ENCODE results near the gene RASA4B. TPM values are rescaled to one million over a fixed set of nuclear protein-coding genes. Genes with fewer than 3 reads are reported as not detected.
A peak's percentile ranks its signal among the peaks of the same experiment; 100 is the strongest.
"Not testable (repeated sequence)": the region's sequence is repeated elsewhere in the genome, so short reads cannot be mapped to it uniquely, and the experiment has no call there.

Gene RASA4B
- total RNA-seq (10 to 100 TPM; 16.7 to 50.5 (median 22.7) TPM), polyA plus RNA-seq (10 to 100 TPM; 18.5 to 42.2 (median 24.6) TPM)
- long read RNA-seq, donor 1, partial matches to known transcripts = 0 of 2 reads
- long read RNA-seq, donor 1, other reads (novel, unspliced or antisense) = 0 of 2 reads
- long read RNA-seq, donor 2, partial matches to known transcripts = 0 of 2 reads
- long read RNA-seq, donor 2, other reads (novel, unspliced or antisense) = 0 of 2 reads

DNA sequence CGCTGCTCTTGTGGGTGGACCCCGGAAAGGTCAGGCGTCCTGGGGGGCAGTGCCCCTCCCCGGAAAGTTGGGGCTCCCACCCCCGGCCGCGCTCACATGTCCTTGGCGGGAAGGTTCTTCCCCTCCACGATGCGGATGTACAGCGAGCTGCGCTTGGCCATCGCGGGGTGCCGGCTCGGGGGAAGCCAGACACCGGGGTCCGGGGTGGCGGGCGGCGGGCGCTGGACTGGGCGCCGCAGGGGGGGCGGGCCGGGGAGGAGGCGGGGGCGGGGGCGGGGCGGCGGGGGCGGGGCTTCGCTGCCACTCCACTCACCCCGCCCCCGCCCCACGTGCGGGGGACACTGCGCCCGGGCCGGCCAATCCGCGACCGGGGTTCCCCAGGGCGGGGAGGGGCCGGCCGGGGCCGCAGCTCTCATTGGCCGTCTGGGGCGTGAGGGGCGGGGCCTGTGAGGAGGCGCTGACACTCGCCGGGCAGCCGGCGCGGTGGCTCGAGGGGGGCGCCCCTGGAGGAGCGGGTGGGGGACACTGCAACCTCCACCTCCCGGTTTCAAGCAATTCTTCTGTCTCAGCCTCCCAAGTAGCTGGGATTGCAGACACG is at the start of gene RASA4B:
RASA4B (minus strand) TSS at position 228 of the 598 bp plus-strand sequence; CDS start at position 161, 67 bp downstream.
- peak within 1 kb of the TSS in 4 of 8 donors; percentile 24 to 56 (median 28) for H3K4me3 ChIP-seq
- intact Hi-C loops (cut with DNase I; ENCODE audit: low total_unique reads) = not testable (repeated sequence)

DNA sequence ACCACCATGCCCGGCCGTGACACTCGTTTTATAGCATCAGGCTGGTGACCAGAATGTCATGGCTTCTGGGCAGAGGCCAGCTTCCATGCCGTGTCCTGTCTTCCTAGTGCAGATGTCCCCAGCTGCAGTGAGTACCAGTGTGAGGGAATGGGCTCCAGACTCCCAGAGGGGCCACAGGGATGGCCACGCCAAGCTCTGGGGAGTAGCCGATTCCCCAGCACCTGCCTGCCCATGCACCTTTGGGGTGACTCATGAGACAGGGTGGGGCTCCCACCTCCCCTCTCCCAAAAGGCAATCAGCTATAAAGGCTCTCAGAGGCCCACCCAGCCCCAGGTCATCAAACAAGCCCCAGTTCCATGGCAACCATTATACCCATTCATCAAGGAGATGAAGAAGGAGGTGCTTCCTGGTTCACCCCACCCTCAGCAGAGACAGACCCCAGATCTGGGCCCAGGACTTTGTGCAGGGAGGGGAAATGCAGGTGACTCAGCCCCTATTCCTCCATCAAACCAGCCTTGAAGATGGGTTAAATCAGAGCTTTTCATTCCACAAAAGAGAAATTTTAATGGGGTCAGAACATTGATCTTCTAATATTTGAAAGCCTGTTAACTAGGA is 33.3 kb upstream of the RASA4B start, which contains the start of gene SPDYE2:
SPDYE2 (plus strand) TSS at position 419 of the 615 bp plus-strand sequence. CDS start 2,030 bp downstream, outside the sequence.
- H3K27me3 ChIP-seq (replicated peaks in 1 of 7); DNase-seq; H3K27ac ChIP-seq; H3K4me3 ChIP-seq; H3K36me3 ChIP-seq; H3K4me1 ChIP-seq; H3K9me3 ChIP-seq; intact Hi-C loops (cut with DNase I; ENCODE audit: low total_unique reads): not testable (repeated sequence)
- WGBS, 5 donors = no CpG with 5 or more reads among the region's 6 CpGs

More for the DNA sequence above, at the start of gene RASA4B:
- 1 to 5% (median 1%) methylated on average over 7 to 25 of the region's 61 CpGs; no CpG with 5 or more reads in 2 of the 5 donors for WGBS, 5 donors
- DNase-seq = peak; percentile 54
- H3K27ac ChIP-seq; H3K9me3 ChIP-seq; H3K36me3 ChIP-seq; H3K4me1 ChIP-seq; H3K27me3 ChIP-seq (replicated peaks in 1 of 7): not testable (repeated sequence)

DNA sequence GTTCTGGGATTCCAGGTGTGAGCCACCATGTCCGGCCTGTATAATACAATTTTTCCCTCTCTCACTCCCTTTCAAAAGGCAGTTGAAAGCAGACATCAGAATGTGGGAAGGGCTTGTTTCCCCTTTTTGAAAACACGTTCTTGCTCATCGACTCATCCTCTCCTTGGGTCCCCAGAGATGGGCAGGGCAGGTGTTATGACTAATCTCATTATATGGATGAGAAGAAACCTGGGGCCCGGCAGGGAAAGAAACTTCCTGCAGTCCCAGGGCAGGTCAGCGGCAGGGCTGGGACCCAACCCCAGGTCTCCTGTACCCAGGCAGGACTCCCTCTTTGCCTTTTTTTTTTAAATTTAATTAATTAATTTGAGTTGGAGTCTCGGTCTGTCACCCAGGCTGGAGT is 28.8 kb upstream of the RASA4B start:
- DNase-seq; H3K36me3 ChIP-seq; H3K27me3 ChIP-seq (replicated peaks in 1 of 7); H3K9me3 ChIP-seq; H3K4me1 ChIP-seq; H3K4me3 ChIP-seq; intact Hi-C loops (cut with DNase I; ENCODE audit: low total_unique reads); H3K27ac ChIP-seq: not testable (repeated sequence)
- 67 to 86% (median 82%) methylated on average over 1 to 2 of the region's 6 CpGs; no CpG with 5 or more reads in 1 of the 5 donors for WGBS, 5 donors

DNA sequence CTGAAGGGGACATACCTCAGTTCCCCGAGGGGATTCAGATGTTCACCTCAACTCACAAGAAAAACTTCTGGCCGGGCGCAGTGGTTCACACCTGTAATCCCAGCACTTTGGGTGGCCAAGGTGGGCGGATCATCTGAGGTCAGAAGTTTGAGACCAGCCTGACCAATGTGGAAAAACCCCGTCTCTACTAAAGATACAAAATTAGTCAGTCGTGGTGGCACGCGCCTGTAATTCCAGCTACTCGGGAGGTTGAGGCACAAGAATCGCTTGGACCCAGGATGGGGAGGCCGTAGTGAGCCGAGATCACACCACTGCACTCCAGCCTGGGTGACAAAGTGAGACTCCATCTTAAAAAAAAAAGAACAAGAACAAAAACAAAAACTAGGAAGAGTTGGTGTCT is 27.7 kb upstream of the RASA4B start:
- intact Hi-C loops (cut with DNase I; ENCODE audit: low total_unique reads); DNase-seq; H3K4me3 ChIP-seq; H3K9me3 ChIP-seq; H3K4me1 ChIP-seq; H3K36me3 ChIP-seq; H3K27me3 ChIP-seq (replicated peaks in 1 of 7); H3K27ac ChIP-seq: not testable (repeated sequence)
- WGBS, 5 donors = 80 to 87% (median 85%) methylated on average over 6 to 9 of the region's 12 CpGs; no CpG with 5 or more reads in 2 of the 5 donors

DNA sequence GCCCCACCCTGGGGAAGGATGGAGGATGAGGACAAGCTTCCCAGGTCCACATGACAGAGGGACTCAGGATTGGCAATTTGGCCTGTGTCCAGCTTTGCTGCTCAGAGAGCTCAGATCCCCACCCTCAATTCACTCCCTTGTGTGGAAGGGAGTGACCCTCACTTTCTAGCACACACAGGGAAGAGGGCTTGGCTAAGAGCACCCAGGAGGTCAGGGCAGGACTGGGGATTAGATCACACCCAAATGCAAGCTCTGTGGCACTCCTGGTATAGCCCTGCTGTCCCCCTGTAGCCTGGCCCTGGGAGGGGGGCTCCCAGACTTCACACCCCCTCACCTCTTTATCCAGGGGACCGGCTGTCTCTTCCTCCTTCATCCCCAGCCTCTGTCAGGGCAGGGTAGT is 26.8 kb upstream of the RASA4B start:
- no CpG with 5 or more reads among the region's 1 CpG for WGBS, 5 donors
- intact Hi-C loops (cut with DNase I; ENCODE audit: low total_unique reads) = not testable (repeated sequence)

DNA sequence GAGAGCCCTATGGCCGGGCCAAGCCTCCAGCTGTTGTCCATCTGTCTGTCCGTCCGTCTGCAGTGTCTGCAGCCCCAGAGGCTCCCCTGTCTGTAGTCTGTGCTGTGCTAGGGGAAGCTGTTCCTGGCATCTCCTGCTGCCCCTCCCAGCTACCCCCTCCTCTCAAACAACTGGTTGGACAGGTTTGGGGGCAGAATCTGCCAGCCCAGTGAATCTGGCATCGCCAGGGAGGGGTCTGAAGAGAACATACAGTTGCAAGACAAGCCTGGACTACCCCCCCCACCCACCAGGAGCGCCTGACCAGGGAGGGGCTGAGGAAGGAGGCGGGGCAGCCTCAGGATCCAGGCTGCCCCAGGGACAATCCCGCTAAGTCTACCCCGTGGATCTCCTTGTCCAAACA is 26.0 kb upstream of the RASA4B start, which contains the start of gene UPK3BL2:
UPK3BL2 (minus strand) TSS at position 101 of the 400 bp plus-strand sequence; CDS start at position 41, 60 bp downstream.
- H3K4me3 ChIP-seq; H3K9me3 ChIP-seq; H3K27ac ChIP-seq; H3K4me1 ChIP-seq; H3K27me3 ChIP-seq (replicated peaks in 1 of 7); H3K36me3 ChIP-seq; intact Hi-C loops (cut with DNase I; ENCODE audit: low total_unique reads); DNase-seq: not testable (repeated sequence)
- no CpG with 5 or more reads among the region's 8 CpGs for WGBS, 5 donors

More for the DNA sequence above, 26.8 kb upstream of the RASA4B start:
- not testable (repeated sequence) for H3K9me3 ChIP-seq; H3K4me3 ChIP-seq; H3K4me1 ChIP-seq; H3K27me3 ChIP-seq (replicated peaks in 1 of 7); H3K27ac ChIP-seq; DNase-seq; H3K36me3 ChIP-seq

DNA sequence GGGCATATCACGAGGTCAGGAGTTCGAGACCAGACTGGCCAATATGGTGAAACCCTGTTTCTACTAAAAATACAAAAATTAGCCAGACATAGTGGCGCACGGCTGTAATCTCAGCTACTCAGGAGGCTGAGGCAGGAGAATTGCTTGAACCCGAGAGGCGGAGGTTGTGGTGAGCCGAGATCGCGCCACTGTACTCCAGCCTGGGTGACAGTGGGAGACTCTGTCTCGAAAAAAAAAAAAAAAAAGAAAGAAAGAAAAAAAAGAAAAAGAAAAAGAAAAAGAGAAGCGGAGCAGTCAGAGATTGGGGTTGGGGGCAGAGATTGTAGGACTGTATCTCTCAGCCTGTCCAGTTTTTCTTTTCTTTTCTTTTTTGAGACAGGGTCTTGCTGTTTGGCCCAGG is 25.2 kb upstream of the RASA4B start:
- WGBS, 5 donors = 80 to 100% (median 95%) methylated on average over 1 to 7 of the region's 11 CpGs
- H3K9me3 ChIP-seq; H3K27ac ChIP-seq; H3K4me3 ChIP-seq; H3K4me1 ChIP-seq; H3K27me3 ChIP-seq (replicated peaks in 1 of 7); DNase-seq; H3K36me3 ChIP-seq; intact Hi-C loops (cut with DNase I; ENCODE audit: low total_unique reads): not testable (repeated sequence)

DNA sequence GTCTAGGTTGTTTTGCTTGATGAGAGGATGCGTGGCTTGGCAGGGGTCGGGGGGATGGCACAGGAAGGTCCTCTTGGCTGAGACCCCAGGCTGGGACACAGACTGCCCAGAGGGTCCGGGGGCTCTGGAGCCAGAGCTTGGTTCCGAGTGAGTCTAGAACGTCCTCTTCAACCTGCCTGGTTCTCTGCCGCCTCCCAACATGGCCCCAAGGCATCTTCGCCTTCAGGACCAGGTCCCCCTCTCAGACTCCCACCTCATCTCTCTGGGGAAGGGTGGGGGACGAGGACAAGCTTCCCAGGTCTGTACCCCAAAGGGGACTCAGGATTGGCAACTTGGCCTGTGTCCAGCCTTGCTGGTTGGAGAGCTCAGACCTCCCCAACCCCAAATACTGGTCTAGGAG is 24.5 kb upstream of the RASA4B start:
- H3K27ac ChIP-seq; H3K27me3 ChIP-seq (replicated peaks in 1 of 7); H3K9me3 ChIP-seq; intact Hi-C loops (cut with DNase I; ENCODE audit: low total_unique reads); H3K36me3 ChIP-seq; DNase-seq; H3K4me3 ChIP-seq; H3K4me1 ChIP-seq: not testable (repeated sequence)
- WGBS, 5 donors = 90 to 100% (median 95%) methylated on average over 3 of the region's 8 CpGs; no CpG with 5 or more reads in 2 of the 5 donors

DNA sequence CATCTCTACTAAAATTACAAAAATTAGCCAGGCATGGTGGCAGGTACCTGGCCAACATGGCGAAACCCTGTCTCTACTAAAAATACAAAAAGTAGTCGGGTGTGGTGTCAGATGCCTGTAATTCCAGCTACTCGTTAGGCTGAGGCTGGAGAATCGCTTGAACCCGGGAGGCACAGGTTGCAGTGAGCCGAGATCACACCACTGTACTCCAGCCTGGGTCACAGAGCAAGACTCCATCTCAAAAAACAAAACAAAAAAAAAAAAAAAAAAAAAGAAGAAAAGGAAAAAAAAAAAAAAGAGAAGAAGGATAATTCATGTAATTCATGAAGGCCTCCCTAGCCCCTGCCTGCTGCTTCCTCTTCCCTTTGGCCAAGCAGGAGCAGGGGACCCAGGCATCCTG is 23.0 kb upstream of the RASA4B start:
- intact Hi-C loops (cut with DNase I; ENCODE audit: low total_unique reads); H3K4me1 ChIP-seq; DNase-seq; H3K9me3 ChIP-seq; H3K4me3 ChIP-seq; H3K27ac ChIP-seq; H3K36me3 ChIP-seq; H3K27me3 ChIP-seq (replicated peaks in 1 of 7): not testable (repeated sequence)
- 89 to 97% (median 94%) methylated on average over 4 of the region's 6 CpGs for whole genome bisulfite sequencing, 5 donors

DNA sequence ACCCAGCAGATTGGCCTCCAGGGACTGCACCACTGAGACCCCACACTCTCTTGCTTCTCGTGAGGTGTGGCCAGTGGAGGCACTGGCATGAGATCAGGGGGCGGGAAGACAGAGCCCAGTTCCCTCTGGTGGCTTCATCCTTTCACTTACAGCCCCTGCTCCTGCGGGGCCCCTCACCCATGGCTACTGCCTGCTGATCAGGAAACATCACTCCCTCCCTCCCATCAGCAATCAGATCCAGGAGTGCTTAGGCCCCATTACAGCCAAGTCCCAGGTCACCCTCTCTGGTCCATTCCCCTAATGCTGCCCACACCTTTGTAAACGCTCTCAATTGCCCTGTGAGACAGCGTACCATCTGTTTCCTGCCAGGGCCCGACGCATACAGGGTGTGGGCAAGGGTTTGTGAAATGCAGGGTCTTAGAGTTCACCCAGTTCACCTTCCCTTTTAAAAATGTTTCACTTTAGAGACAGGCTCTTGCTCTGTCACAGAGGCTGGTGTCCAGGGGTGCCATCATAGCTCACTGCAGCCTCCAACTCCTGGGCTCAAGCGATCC is 17.6 kb upstream of the RASA4B start:
- H3K36me3 ChIP-seq; H3K4me3 ChIP-seq; H3K27me3 ChIP-seq (replicated peaks in 1 of 7); H3K9me3 ChIP-seq; H3K4me1 ChIP-seq; intact Hi-C loops (cut with DNase I; ENCODE audit: low total_unique reads); DNase-seq; H3K27ac ChIP-seq: not testable (repeated sequence)
- WGBS, 5 donors = 16 to 78% (median 39%) methylated on average over 1 to 4 of the region's 8 CpGs

DNA sequence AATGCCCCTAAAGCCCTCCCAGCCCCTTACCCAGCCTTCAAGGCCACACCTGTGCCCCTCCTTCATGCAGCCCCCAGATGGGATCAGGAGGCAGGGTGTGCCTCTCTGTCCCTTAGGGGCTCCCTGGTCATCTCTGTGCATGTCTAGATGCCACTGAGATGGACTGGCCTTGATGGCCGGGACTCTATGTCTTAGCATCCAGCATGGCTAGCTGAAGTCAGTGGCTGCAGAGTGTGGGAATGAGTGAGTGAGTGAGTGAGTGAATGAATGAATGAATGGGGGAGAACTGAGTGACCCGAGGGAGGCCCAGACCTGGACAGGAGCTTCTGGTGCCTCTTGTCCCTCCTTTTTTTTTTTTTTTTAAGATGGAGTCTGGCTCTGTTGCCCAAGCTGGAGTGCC is 14.6 kb upstream of the RASA4B start:
- H3K27me3 ChIP-seq (replicated peaks in 1 of 7); H3K4me1 ChIP-seq; DNase-seq; H3K27ac ChIP-seq; H3K36me3 ChIP-seq; H3K4me3 ChIP-seq; H3K9me3 ChIP-seq; intact Hi-C loops (cut with DNase I; ENCODE audit: low total_unique reads): not testable (repeated sequence)
- WGBS, 5 donors = 81 to 95% (median 83%) methylated on average over 2 of the region's 2 CpGs

All from spleen (tissue), 13 donors.